Measurements from ENCODE around the gene GABBR2.

Gene GABBR2

GRCh38 chr9:98451576-98451975 is 257.2 kb downstream of the GABBR2 start:
- in situ Hi-C loops (cut with HindIII; ENCODE audit: low pct_ligation_motif_present, low pct_unique_long_range_greater_than_20kb, low sequenced_read_pairs), result no loop called here
- no peak for DNase-seq

GRCh38 chr9:98450496-98450895 is 258.2 kb downstream of the GABBR2 start:
- DNase-seq, result no peak
- in situ Hi-C loops (cut with HindIII; ENCODE audit: low pct_ligation_motif_present, low pct_unique_long_range_greater_than_20kb, low sequenced_read_pairs), result no loop called here

- in situ Hi-C loops (cut with HindIII; ENCODE audit: low pct_ligation_motif_present, low pct_unique_long_range_greater_than_20kb, low sequenced_read_pairs), result no loop called here
- DNase-seq, result no peak
Observed at GRCh38 chr9:98449871-98450270, 258.9 kb downstream of the GABBR2 start.

GRCh38 chr9:98445576-98445975 is 263.2 kb downstream of the GABBR2 start:
- in situ Hi-C loops (cut with HindIII; ENCODE audit: low pct_ligation_motif_present, low pct_unique_long_range_greater_than_20kb, low sequenced_read_pairs), result no loop called here
- DNase-seq, result no peak

- in situ Hi-C loops (cut with HindIII; ENCODE audit: low pct_ligation_motif_present, low pct_unique_long_range_greater_than_20kb, low sequenced_read_pairs), result no loop called here
- DNase-seq, result no peak
Observed at GRCh38 chr9:98444601-98445000, 264.1 kb downstream of the GABBR2 start.

- no peak for DNase-seq
- in situ Hi-C loops (cut with HindIII; ENCODE audit: low pct_ligation_motif_present, low pct_unique_long_range_greater_than_20kb, low sequenced_read_pairs), result no loop called here
Observed at GRCh38 chr9:98442541-98442940, 266.2 kb downstream of the GABBR2 start.

- in situ Hi-C loops (cut with HindIII; ENCODE audit: low pct_ligation_motif_present, low pct_unique_long_range_greater_than_20kb, low sequenced_read_pairs), result no loop called here
- no peak for DNase-seq
Observed at GRCh38 chr9:98442114-98442513, 266.6 kb downstream of the GABBR2 start.

GRCh38 chr9:98438666-98439065 is 270.1 kb downstream of the GABBR2 start:
- in situ Hi-C loops (cut with HindIII; ENCODE audit: low pct_ligation_motif_present, low pct_unique_long_range_greater_than_20kb, low sequenced_read_pairs), result no loop called here
- no peak for DNase-seq

GRCh38 chr9:98437458-98438034 is 271.2 kb downstream of the GABBR2 start:
- in situ Hi-C loops (cut with HindIII; ENCODE audit: low pct_ligation_motif_present, low pct_unique_long_range_greater_than_20kb, low sequenced_read_pairs), result no loop called here
- DNase-seq, result no peak

GRCh38 chr9:98432960-98433359 is 275.8 kb downstream of the GABBR2 start:
- in situ Hi-C loops (cut with HindIII; ENCODE audit: low pct_ligation_motif_present, low pct_unique_long_range_greater_than_20kb, low sequenced_read_pairs), result no loop called here
- no peak for DNase-seq

GRCh38 chr9:98432134-98432533 is 276.6 kb downstream of the GABBR2 start:
- no peak for DNase-seq
- in situ Hi-C loops (cut with HindIII; ENCODE audit: low pct_ligation_motif_present, low pct_unique_long_range_greater_than_20kb, low sequenced_read_pairs), result no loop called here

GRCh38 chr9:98430535-98431292 is 278.0 kb downstream of the GABBR2 start:
- no peak for DNase-seq
- in situ Hi-C loops (cut with HindIII; ENCODE audit: low pct_ligation_motif_present, low pct_unique_long_range_greater_than_20kb, low sequenced_read_pairs), result no loop called here

GRCh38 chr9:98429613-98430012 is 279.1 kb downstream of the GABBR2 start:
- DNase-seq, result no peak
- in situ Hi-C loops (cut with HindIII; ENCODE audit: low pct_ligation_motif_present, low pct_unique_long_range_greater_than_20kb, low sequenced_read_pairs), result no loop called here

- in situ Hi-C loops (cut with HindIII; ENCODE audit: low pct_ligation_motif_present, low pct_unique_long_range_greater_than_20kb, low sequenced_read_pairs), result no loop called here
- DNase-seq, result no peak
Observed at GRCh38 chr9:98428454-98428853, 280.3 kb downstream of the GABBR2 start.

- DNase-seq, result no peak
- in situ Hi-C loops (cut with HindIII; ENCODE audit: low pct_ligation_motif_present, low pct_unique_long_range_greater_than_20kb, low sequenced_read_pairs), result no loop called here
Observed at GRCh38 chr9:98427491-98427890, 281.2 kb downstream of the GABBR2 start.

- no peak for DNase-seq
- in situ Hi-C loops (cut with HindIII; ENCODE audit: low pct_ligation_motif_present, low pct_unique_long_range_greater_than_20kb, low sequenced_read_pairs), result no loop called here
Observed at GRCh38 chr9:98425079-98425478, 283.7 kb downstream of the GABBR2 start.

GRCh38 chr9:98419260-98419603 is 289.5 kb downstream of the GABBR2 start:
- DNase-seq, result no peak
- in situ Hi-C loops (cut with HindIII; ENCODE audit: low pct_ligation_motif_present, low pct_unique_long_range_greater_than_20kb, low sequenced_read_pairs), result no loop called here

GRCh38 chr9:98418578-98419259 is 290.0 kb downstream of the GABBR2 start:
- in situ Hi-C loops (cut with HindIII; ENCODE audit: low pct_ligation_motif_present, low pct_unique_long_range_greater_than_20kb, low sequenced_read_pairs), result no loop called here
- DNase-seq, result no peak

- in situ Hi-C loops (cut with HindIII; ENCODE audit: low pct_ligation_motif_present, low pct_unique_long_range_greater_than_20kb, low sequenced_read_pairs), result no loop called here
- no peak for DNase-seq
Observed at GRCh38 chr9:98416294-98417248, 292.2 kb downstream of the GABBR2 start.
